GM23338 (cell line): Measurements from ENCODE around the gene SNCA.

ENCODE experiments used
- CREB1 ChIP-seq: fragments of 250-450 bp; sonication (Bioruptor Pico); IDR thresholded peaks from 2 replicates; pipeline ENCODE4 v1.5.0; 2020; ENCODE audit warnings: low read depth, mild to moderate bottlenecking, moderate library complexity
- ETS1 ChIP-seq: IDR thresholded peaks from 2 replicates; pipeline ENCODE4 v1.6.1; 2016; ENCODE audit warnings: antibody characterized with exemption
- EZH2 ChIP-seq: fragments of 200-600 bp; sonication (generic); IDR thresholded peaks from one replicate; pipeline ENCODE4 v1.8.0; 2017; ENCODE audit warnings: antibody characterized with exemption, mild to moderate bottlenecking, low read depth; ENCODE audit not compliant: unreplicated experiment
- EZH2phosphoT487 ChIP-seq: fragments of 200-600 bp; sonication (generic); IDR thresholded peaks from one replicate; pipeline ENCODE4 v1.8.1; 2018; ENCODE audit warnings: antibody characterized with exemption; ENCODE audit not compliant: unreplicated experiment
- JUNB ChIP-seq: IDR thresholded peaks from one replicate; pipeline ENCODE4 v1.6.1; 2016; ENCODE audit warnings: antibody characterized with exemption; ENCODE audit not compliant: unreplicated experiment
- POLR2AphosphoS5 ChIP-seq: IDR thresholded peaks from 2 replicates; pipeline ENCODE4 v1.6.1; 2016; ENCODE audit warnings: antibody characterized with exemption, low read depth
- REST ChIP-seq: IDR thresholded peaks from one replicate; pipeline ENCODE4 v1.6.1; 2018; ENCODE audit warnings: antibody characterized with exemption; ENCODE audit not compliant: unreplicated experiment
- STAT1 ChIP-seq: IDR thresholded peaks from one replicate; pipeline ENCODE4 v1.6.1; 2016; ENCODE audit warnings: antibody characterized with exemption; ENCODE audit not compliant: unreplicated experiment
- ZNF114 ChIP-seq: fragments of 250-450 bp; sonication (Bioruptor Pico); IDR thresholded peaks from 2 replicates; pipeline ENCODE4 v1.5.0; 2020; ENCODE audit warnings: mild to moderate bottlenecking, moderate library complexity
- ZNF331 ChIP-seq: fragments of 250-450 bp; sonication (Bioruptor Pico); IDR thresholded peaks from 2 replicates; pipeline ENCODE4 v1.5.0; 2020; ENCODE audit warnings: low read depth, mild to moderate bottlenecking, moderate library complexity
- TF ChIP-seq, protein P1 (sequence below), 2 experiments: fragments of 200-600 bp in 1 of 2; sonication (generic) in 1 of 2; conservative IDR thresholded peaks; 2 replicates each; pipeline versions ENCODE4 v1.5.1 to v1.6.1; 2016 to 2017; ENCODE audit warnings: antibody characterized with exemption in 2 of 2, low read depth in 2 of 2, mild to moderate bottlenecking in 2 of 2, moderate library complexity in 1 of 2

DNA sequence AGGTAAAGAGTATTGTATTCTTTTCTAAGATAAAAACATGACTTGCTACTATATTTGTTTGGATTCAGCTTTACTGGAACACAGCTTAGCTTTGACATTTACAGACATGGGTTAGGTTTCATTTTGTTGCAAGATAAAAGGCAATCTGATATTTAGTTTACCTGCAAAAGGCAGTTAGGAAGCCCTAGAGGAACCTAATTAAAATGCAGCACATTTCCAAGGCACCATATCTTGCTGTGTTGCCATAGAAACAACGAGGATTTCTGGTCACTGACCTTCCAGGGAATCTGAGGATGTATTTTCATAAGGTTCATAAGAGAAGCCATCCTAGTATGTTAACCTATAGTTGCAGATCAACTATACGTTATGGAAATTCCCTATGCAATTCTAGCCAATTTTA lies 116.0 kb downstream of the SNCA start:
- TF ChIP-seq, protein P1, sequence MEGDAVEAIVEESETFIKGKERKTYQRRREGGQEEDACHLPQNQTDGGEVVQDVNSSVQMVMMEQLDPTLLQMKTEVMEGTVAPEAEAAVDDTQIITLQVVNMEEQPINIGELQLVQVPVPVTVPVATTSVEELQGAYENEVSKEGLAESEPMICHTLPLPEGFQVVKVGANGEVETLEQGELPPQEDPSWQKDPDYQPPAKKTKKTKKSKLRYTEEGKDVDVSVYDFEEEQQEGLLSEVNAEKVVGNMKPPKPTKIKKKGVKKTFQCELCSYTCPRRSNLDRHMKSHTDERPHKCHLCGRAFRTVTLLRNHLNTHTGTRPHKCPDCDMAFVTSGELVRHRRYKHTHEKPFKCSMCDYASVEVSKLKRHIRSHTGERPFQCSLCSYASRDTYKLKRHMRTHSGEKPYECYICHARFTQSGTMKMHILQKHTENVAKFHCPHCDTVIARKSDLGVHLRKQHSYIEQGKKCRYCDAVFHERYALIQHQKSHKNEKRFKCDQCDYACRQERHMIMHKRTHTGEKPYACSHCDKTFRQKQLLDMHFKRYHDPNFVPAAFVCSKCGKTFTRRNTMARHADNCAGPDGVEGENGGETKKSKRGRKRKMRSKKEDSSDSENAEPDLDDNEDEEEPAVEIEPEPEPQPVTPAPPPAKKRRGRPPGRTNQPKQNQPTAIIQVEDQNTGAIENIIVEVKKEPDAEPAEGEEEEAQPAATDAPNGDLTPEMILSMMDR (conservative IDR thresholded peaks at IDR 0.05; ENCODE audit: low read depth in 2 of 2) = 0 out of 4 replicates have a peak, but pooled peaks of 1 of the 2 experiments have one; percentile 9
- no peak for TF ChIP-seq POLR2AphosphoS5
- no peak for TF ChIP-seq STAT1
- TF ChIP-seq EZH2 = no peak
- TF ChIP-seq REST = no peak
- no peak for TF ChIP-seq ZNF114 (CRISPR knock-in tag)
- TF ChIP-seq ZNF331 (CRISPR knock-in tag) = no peak
- TF ChIP-seq EZH2phosphoT487 = no peak
- no peak for TF ChIP-seq JUNB
- TF ChIP-seq CREB1 (CRISPR knock-in tag) = no peak
- no peak for TF ChIP-seq ETS1
